NCI-H2227 (cell line): ENCODE data around the gene CARD14.
"Not testable (repeated sequence)": the region's sequence is repeated elsewhere in the genome, so short reads cannot be mapped to it uniquely, and the experiment has no call there.

ENCODE experiments used
- DNase-seq: peaks from one replicate; lab custom pipeline; 2025; ENCODE audit not compliant: unreplicated experiment; lab: John Stamatoyannopoulos, UW

Gene CARD14

DNA sequence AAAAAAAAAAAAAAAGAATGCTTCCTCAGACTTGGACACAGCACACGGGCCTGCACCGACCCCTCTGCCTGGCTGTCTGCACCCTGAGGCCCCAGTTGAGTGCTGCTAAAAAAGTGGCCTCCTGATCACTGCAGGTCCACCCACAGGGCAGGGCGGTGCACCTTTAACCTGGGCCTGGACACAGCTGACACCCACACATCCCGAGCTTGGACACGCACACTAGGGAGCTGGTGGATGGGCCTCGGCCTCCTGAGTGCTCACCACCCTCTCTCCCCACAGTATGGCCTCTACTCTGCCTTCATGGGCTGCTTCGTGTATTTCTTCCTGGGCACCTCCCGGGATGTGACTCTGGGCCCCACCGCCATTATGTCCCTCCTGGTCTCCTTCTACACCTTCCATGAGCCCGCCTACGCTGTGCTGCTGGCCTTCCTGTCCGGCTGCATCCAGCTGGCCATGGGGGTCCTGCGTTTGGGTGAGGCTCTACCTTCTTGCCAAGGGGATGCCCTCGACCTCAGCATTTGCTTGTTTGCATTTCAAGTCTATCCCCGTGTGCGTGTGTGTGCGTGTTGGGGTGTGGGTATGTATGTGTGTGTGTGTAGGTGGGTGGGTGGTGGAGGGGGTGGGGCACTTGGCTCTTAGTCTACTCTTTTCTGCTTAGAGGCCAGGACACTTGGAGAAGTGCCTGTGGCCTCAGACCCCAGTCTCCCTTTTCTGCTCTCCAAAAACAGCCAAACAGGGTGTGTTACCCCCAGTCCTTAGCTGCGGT, 52.7 kb downstream of the CARD14 start:
- DNase-seq, result no peak

- no peak for DNase-seq
Observed at GRCh38 chr17:80223142-80223815, 53.4 kb downstream of the CARD14 start.

GRCh38 chr17:80223838-80224497, 54.1 kb downstream of the CARD14 start:
- no peak for DNase-seq

GRCh38 chr17:80224683-80225082, 54.9 kb downstream of the CARD14 start:
- no peak for DNase-seq

GRCh38 chr17:80225230-80225629, 55.4 kb downstream of the CARD14 start:
- DNase-seq, result no peak

GRCh38 chr17:80227156-80227555, 57.3 kb downstream of the CARD14 start:
- DNase-seq, result no peak

DNA sequence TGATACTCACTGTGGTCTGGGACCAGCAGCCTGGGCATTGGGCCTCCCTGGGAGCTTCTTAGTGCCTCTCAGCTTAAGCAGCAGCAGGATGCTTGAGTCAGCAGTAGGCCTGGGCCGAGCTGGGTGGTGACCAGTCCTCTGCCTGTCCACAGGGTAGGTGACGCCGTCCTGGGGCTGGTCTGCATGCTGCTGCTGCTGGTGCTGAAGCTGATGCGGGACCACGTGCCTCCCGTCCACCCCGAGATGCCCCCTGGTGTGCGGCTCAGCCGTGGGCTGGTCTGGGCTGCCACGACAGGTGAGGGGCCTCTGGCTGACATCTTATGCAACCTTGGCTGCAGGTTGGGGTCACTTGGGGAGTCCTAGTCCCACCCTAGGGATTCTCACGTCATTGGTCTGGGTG, 57.8 kb downstream of the CARD14 start:
- DNase-seq, result no peak

DNA sequence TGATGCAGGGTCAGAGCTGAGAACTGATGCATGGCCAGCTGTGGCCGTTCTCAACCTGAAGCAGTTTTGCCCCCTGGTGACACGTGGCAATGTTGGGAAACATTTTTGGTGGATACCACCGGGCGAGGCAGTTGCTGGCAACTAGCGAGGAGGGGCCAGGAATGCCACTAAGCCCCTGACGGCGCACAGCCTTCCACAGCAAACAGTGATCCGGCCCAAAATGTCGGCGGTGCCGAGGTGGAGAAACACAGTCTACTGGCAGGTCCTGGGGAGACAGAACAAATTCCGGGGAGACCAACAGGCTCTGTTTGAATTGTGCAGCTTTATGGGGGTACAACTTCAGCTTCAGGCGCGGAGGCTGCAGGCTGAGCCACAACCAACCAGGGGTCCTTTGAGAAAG, 58.6 kb downstream of the CARD14 start:
- no peak for DNase-seq

- DNase-seq, result no peak
Observed at GRCh38 chr17:80229011-80229410, 59.2 kb downstream of the CARD14 start.

GRCh38 chr17:80232438-80232837, 62.6 kb downstream of the CARD14 start:
- DNase-seq, result no peak

GRCh38 chr17:80233202-80233601, 63.4 kb downstream of the CARD14 start:
- no peak for DNase-seq

DNA sequence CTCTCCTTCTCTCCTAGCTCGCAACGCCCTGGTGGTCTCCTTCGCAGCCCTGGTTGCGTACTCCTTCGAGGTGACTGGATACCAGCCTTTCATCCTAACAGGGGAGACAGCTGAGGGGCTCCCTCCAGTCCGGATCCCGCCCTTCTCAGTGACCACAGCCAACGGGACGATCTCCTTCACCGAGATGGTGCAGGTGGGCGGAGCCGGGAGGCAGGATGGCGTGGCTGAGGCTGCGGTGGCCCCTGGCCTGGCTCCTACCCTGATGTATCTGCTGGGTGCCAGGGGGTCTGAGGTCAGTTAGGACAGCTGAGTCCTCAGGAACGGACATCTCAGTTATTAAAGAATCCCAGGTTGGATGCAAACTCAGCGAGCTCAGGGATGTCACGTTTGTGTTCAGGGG, 67.1 kb downstream of the CARD14 start:
- no peak for DNase-seq

DNA sequence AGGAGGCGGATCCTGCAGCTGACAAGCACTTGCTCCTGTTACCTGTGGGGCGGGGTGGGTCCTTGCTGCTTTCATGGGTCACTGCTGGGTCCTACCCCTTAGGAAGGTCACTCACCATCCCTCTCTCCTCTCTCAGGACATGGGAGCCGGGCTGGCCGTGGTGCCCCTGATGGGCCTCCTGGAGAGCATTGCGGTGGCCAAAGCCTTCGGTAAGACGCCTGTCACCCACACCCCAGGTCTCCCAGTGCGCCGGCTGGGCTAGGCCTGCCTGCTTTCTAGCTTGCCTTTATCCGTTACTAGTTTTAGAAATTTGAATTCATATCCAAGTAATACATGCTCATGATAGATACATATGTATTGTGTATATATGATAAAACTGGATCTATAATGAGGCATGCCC, 67.6 kb downstream of the CARD14 start:
- DNase-seq, result no peak

DNA sequence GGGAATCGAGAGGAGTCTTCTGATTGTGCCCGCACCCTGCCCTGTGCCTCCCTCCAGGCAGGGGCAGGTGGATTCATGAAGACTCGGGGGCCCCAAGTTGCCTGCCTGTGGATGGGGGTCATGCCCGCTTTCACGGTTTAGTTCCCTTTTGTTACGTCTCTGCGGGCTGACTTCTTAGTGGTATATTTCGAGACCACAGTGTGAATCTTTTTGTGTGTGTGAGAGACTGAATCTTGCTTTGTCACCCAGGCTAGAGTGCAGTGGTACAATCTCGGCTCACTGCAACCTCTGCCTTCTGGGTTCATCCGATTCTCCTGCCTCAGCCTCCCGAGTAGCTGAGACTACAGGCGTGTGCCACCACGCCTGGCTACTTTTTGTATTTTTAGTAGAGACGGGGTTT, 72.7 kb downstream of the CARD14 start:
- no peak for DNase-seq

DNA sequence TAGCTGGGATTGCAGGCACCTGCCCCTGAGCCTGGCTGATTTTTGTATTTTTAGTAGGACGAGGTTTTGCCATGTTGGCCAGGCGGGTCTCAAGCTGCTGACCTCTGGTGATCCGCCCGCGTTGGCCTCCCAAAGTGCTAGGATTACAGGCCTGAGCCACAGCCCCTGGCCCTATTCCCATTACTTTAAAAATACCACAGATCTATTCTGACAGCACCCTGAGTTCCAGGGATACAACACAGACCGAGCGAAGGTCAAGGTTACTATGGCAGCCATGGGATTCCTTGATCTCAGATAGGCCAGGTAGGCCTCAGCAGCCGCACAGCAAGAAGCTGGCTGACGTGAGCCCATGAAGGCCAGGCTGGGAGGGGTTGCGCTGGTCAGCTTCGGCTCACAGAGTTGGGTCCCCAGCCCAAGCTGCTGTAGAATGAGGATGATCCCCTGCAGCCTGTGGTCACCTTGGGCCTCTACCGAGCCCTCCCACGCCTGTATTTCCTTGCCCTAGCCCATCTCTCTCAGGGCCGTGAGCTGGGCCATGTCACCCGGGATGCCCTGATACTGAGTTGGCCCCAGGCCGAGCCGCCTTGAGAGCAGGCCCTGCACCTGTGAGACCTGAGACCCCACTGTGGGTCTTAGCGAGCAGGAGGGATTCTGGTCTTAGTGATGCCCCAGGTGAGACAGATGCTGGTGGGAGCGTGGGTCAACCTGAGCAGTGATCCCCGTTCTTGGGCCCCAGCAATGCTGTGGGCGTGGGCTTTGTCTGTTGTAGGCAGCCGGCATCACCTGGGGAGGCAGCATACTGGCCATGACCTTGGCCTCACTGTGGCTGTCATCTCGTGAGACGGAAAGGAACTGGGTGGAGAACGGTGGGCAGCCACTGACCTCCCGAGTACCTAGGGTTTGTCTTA, 74.0 kb downstream of the CARD14 start:
- no peak for DNase-seq

DNA sequence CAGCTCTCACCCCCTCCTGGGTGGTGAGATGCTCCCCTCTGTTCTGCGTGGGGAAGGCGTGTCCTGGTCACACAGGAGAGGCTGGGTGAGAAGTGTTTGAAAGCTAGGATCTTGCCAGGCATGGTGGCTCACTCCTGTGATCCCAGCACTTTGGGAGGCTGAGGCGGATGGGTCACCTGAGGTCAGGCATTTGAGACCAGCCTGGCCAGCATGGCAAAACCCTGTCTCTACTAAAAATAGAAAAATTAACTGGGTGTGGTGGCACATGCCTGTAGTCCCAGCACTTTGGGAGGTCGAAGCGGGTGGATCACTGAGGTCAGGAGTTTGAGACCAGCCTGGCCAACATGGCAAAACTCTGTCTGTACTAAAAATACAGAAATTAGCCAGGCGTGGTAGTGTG, 74.6 kb downstream of the CARD14 start:
- not testable (repeated sequence) for DNase-seq

GRCh38 chr17:80244871-80245509, 75.2 kb downstream of the CARD14 start:
- no peak for DNase-seq

DNA sequence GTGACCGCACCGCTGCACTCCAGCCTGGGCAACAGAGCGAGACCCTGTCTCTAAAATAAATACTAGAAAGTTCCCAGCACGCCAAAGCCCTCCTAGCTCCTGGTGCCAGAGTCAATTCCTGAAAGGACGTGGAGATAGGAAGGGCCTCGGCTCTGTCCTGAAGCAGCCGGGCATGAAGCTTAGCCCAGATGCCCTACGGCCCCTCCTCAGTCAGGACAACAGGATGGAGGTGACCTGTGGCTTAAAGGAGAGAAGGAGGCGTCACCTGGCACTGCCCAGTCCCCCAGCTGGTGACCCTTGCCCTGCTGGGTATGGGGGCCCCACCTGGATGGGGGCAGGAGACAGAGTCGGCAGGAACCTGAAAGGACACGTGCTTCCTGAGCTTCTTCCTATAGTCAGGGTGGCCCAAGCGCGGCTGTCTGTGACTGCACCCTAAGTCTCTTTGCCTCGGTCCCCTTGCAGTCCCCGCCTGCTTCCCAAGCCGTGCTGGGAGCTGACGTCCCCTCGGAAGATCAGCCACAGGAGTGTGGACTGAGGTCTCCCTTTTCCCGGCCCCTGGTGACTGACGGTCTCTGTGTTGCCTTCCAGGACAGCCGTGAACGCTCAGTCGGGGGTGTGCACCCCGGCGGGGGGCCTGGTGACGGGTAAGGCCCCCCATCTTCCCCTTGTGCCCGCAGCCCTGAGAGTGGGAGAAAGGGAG, 75.9 kb downstream of the CARD14 start:
- no peak for DNase-seq

- no peak for DNase-seq
Observed at GRCh38 chr17:80246266-80246681, 76.4 kb downstream of the CARD14 start.

- DNase-seq, result no peak
Observed at GRCh38 chr17:80246726-80247125, 76.9 kb downstream of the CARD14 start.
